ENCODE measurements around the gene UBTD1.

UBTD1 gene

GRCh38 chr10:97498076-97498840, 466 bp upstream of the UBTD1 start, which contains the start of gene MMS19:
Gene MMS19, minus strand, starts transcription at chr10:97498422. Its CDS starts 38 bp downstream, at chr10:97498384.
- TF ChIP-seq ZNF274 (IDR thresholded peaks at IDR 0.05; ENCODE audit: low read depth, low read length): no peak
- peak within 1 kb of the TSS; percentile 75 for H3K4me3 ChIP-seq (ENCODE audit: low read length)

- TF ChIP-seq ZNF274 (IDR thresholded peaks at IDR 0.05; ENCODE audit: low read depth, low read length): no peak
- H3K4me3 ChIP-seq (ENCODE audit: low read length): peak overlapping the region; percentile 75; the same call in 1 of the 2 replicates
These were observed 1.0 kb downstream of the UBTD1 start for GRCh38 chr10:97499561-97500296.

- no peak for TF ChIP-seq ZNF274 (IDR thresholded peaks at IDR 0.05; ENCODE audit: low read depth, low read length)
- no peak overlapping the region for H3K4me3 ChIP-seq (ENCODE audit: low read length)
These were observed 1.5 kb downstream of the UBTD1 start for GRCh38 chr10:97500297-97500575.

DNA sequence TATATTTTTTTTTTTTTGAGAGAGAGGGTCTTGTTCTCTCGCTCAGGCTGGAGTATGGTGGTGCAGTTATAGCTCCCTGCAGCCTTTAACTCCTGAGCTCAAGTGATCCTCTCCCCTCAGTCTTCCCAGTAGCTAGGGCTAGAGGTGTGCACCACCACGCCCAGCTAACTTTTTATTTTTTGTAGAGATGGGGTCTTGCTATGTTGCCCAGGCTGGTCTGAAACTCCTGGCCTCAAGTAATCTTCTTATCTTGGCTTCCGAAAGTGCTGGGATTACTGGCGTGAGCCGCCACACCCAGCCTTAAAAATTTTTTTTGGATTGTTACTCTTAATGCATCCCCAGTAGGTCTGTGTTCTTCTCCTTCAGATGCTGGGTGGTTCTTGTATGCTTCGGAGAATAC, 4.2 kb downstream of the UBTD1 start:
- H3K4me3 ChIP-seq (ENCODE audit: low read length): no peak overlapping the region
- TF ChIP-seq ZNF274 (IDR thresholded peaks at IDR 0.05; ENCODE audit: low read depth, low read length): no peak

- no peak overlapping the region for H3K4me3 ChIP-seq (ENCODE audit: low read length)
- TF ChIP-seq ZNF274 (IDR thresholded peaks at IDR 0.05; ENCODE audit: low read depth, low read length): no peak
These were observed 4.7 kb downstream of the UBTD1 start for GRCh38 chr10:97503406-97503805.

DNA sequence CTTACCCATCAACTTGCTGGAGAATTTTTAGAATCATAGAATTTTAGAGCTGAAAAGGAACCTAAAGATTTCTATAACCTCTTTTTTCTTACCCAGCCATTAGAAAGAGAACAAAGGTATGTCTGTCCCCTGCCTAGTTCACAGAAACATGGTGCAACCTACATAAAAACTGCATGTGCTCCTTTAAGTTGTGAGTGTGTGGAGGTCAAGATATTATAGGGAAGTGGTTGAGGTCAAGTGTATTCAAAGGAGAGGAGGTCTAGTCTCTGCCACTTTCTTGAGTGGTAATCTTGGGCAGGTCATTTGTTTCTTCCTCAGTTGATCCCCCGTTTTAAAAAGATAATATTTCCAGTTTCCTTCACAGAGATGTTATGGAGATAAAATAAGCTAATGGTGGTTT, 6.4 kb downstream of the UBTD1 start:
- no peak for TF ChIP-seq ZNF274 (IDR thresholded peaks at IDR 0.05; ENCODE audit: low read depth, low read length)
- H3K4me3 ChIP-seq (ENCODE audit: low read length): no peak overlapping the region

GRCh38 chr10:97506199-97506991, 7.7 kb downstream of the UBTD1 start:
- TF ChIP-seq ZNF274 (IDR thresholded peaks at IDR 0.05; ENCODE audit: low read depth, low read length): no peak
- H3K4me3 ChIP-seq (ENCODE audit: low read length): no peak overlapping the region

DNA sequence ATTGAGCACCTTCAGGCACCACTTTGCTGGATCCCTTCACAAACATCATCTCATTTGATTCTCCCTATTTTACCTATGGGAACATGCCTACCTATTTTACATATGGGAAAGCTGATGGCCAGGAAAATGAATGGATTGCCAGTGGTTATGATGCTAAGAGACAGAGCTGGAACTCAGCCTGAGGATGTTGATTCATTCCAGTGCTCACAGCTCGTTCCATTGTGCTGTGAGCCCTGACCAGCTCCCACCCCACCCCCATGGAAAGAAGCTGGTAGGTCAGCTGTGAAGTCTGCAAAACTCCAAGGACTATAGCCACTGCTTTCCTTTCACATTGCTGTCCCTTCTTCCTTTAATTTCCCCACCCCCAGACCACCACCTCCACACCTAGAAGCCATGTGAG, 9.6 kb downstream of the UBTD1 start:
- TF ChIP-seq ZNF274 (IDR thresholded peaks at IDR 0.05; ENCODE audit: low read depth, low read length): no peak
- H3K4me3 ChIP-seq (ENCODE audit: low read length): no peak overlapping the region

- TF ChIP-seq ZNF274 (IDR thresholded peaks at IDR 0.05; ENCODE audit: low read depth, low read length): no peak
- H3K4me3 ChIP-seq (ENCODE audit: low read length): no peak overlapping the region
These were observed 10.5 kb downstream of the UBTD1 start for GRCh38 chr10:97509120-97509680.

- TF ChIP-seq ZNF274 (IDR thresholded peaks at IDR 0.05; ENCODE audit: low read depth, low read length): no peak
These were observed 12.0 kb downstream of the UBTD1 start for GRCh38 chr10:97510686-97511085.

GRCh38 chr10:97511711-97512440, 13.2 kb downstream of the UBTD1 start:
- no peak overlapping the region for H3K4me3 ChIP-seq (ENCODE audit: low read length)
- TF ChIP-seq ZNF274 (IDR thresholded peaks at IDR 0.05; ENCODE audit: low read depth, low read length): no peak

More at GRCh38 chr10:97510686-97511085, 12.0 kb downstream of the UBTD1 start:
- H3K4me3 ChIP-seq (ENCODE audit: low read length): no peak overlapping the region

DNA sequence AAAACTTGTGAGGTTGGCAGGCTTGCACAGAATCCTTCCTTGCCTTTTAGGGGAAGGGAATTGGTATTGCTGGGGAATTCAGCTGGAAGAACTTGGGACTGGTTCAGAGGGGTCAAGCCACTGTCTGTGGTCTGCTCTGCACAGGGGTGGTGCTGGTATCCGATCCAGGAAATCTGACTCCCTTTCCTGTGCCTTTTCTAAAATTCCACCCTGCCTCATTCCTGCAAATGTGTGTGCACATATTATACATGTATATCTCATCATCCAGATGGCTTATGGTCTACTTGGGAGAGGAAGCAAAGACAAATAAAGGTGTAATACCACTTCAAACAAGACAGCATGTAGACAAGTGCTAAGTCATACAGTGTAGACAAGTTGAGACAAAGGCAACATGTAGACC, 14.3 kb downstream of the UBTD1 start:
- no peak overlapping the region for H3K4me3 ChIP-seq (ENCODE audit: low read length)
- no peak for TF ChIP-seq ZNF274 (IDR thresholded peaks at IDR 0.05; ENCODE audit: low read depth, low read length)

- H3K4me3 ChIP-seq (ENCODE audit: low read length): no peak overlapping the region
- TF ChIP-seq ZNF274 (IDR thresholded peaks at IDR 0.05; ENCODE audit: low read depth, low read length): no peak
These were observed 15.6 kb downstream of the UBTD1 start for GRCh38 chr10:97514344-97514743.
